Measurements from ENCODE around the gene NLRP6. TPM values are rescaled to one million over a fixed set of nuclear protein-coding genes. Genes with fewer than 3 reads are reported as not detected.

Gene NLRP6
- total RNA-seq, 1 experiment from 2014 or later, result not detected

DNA sequence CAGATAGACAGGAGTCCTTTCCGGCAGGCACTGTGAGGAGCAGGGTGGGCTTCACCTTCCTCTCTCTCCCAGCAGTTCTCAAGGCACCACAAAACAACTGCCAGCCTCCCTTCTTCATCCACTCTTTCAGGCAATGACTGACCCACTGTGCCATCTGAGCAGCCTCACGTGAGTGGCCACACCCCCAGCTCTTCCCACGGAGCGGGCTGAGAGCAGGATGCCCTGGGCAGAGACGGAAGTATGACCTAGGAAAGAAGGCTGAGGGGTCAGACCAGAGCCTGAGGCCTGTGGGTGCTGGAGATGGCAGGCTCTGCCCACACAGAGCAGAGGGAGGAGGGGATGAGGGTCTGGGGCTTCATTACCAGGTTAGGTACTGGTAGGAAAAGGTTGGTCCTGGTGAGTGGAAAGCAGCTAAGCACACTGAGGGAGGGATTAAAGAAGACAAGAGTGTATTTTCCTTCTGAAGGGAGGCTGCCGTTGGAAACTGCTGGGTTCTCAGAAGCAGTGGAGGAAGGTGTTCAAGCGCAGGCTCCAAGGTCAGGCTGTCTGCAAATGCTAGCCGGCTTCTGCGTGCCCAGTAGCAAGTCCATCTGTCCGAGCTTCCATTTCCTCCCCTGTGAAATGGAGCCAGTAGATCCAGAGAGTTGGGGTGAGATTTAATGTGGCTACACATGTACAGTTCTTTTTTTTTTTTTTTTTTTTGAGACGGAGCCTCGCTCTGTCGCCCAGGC, 4.6 kb downstream of the NLRP6 start:
- peak overlapping the region; percentile 25 to 61 (median 32); a peak in 4 of 7 replicates for H3K27ac Mint-ChIP-seq
- H3K4me3 Mint-ChIP-seq, result no peak overlapping the region; a peak in 1 of 5 replicates

More for the DNA sequence above, 4.6 kb downstream of the NLRP6 start:
- Histone ChIP-seq H3K79me1 (ENCODE audit: insufficient read depth, low read depth, low read length, poor library complexity, severe bottlenecking) (no peaks in the 10 kb centered on the region), H2BK5ac (ENCODE audit: insufficient read length, low read length) (no peak overlapping the region), H3T11ph (ENCODE audit: low read length) (no peak overlapping the region), H2BK12ac (ENCODE audit: insufficient read length, low read depth, low read length) (no peak overlapping the region), H3K56ac (ENCODE audit: insufficient read length, low read depth, low read length) (no peak overlapping the region), H3K4me2 (ENCODE audit: insufficient read depth, insufficient read length, low read length) (no peak overlapping the region), H3K4ac (ENCODE audit: low read depth, low read length) (no peak overlapping the region), H3K4me1 (ENCODE audit: insufficient read depth, low read length) (no peaks in the 10 kb centered on the region), H4K8ac (replicated peaks; ENCODE audit: insufficient read length, low read depth, low read length) (no peak overlapping the region), H4K20me1 (ENCODE audit: control insufficient read depth, insufficient read depth, insufficient read length) (no peaks in the 10 kb centered on the region), H4K91ac (ENCODE audit: insufficient read length, low read depth, low read length) (no peak overlapping the region), H4K5ac (ENCODE audit: insufficient read length, low read depth, low read length) (no peak overlapping the region), H3K23ac (ENCODE audit: insufficient read length, low read depth, low read length) (no peak overlapping the region), H3K9me3 (ENCODE audit: control insufficient read depth, low read depth, low read length) (no peaks in the 10 kb centered on the region), H3K18ac (ENCODE audit: insufficient read length, low read depth, low read length) (no peak overlapping the region), H2BK20ac (ENCODE audit: low read depth, low read length, poor library complexity, severe bottlenecking) (no peak overlapping the region), H3K27me3 (ENCODE audit: insufficient read depth, low read length) (peaks cover 2% of the 10 kb centered on the region; the same call in 1 of the 2 replicates), H3K27ac (ENCODE audit: insufficient read length, low read depth, low read length) (no peak overlapping the region), H2AFZ (ENCODE audit: low read length) (no peak overlapping the region), H3K23me2 (ENCODE audit: insufficient read length, low read depth, low read length, poor library complexity, severe bottlenecking) (no peaks in the 10 kb centered on the region), H2AK5ac (ENCODE audit: insufficient read length, low read length) (no peak overlapping the region), H2BK15ac (ENCODE audit: low read depth, low read length) (no peak overlapping the region), H2BK120ac (ENCODE audit: low read depth, low read length, poor library complexity, severe bottlenecking) (no peak overlapping the region), H3K14ac (ENCODE audit: insufficient read depth, low read length) (no peak overlapping the region), H3K9ac (ENCODE audit: extremely low read depth, insufficient read length, low read length) (no peak overlapping the region), H3K79me2 (ENCODE audit: insufficient read depth, low read length) (no peaks in the 10 kb centered on the region)
- H3K9me3 Mint-ChIP-seq, result peaks cover 0 to 2% of the 10 kb centered on the region in 2 experiments; a peak in 1 of 5 replicates
- no peaks in the 10 kb centered on the region; a peak in 2 of 7 replicates for H3K36me3 Mint-ChIP-seq (ENCODE audit: insufficient read depth in 1 of 3, low read depth in 3 of 3)
- no CpG with 5 or more reads among the region's 13 CpGs for WGBS (ENCODE audit: extremely low coverage, insufficient read length, low lambda C conversion rate)
- no peak for DNase-seq
- peaks cover 25 to 32% of the 10 kb centered on the region in 2 experiments for H3K4me1 Mint-ChIP-seq
- peaks cover 7% of the 10 kb centered on the region for H3K27me3 Mint-ChIP-seq (ENCODE audit: low read depth)
- TF ChIP-seq, protein P1, sequence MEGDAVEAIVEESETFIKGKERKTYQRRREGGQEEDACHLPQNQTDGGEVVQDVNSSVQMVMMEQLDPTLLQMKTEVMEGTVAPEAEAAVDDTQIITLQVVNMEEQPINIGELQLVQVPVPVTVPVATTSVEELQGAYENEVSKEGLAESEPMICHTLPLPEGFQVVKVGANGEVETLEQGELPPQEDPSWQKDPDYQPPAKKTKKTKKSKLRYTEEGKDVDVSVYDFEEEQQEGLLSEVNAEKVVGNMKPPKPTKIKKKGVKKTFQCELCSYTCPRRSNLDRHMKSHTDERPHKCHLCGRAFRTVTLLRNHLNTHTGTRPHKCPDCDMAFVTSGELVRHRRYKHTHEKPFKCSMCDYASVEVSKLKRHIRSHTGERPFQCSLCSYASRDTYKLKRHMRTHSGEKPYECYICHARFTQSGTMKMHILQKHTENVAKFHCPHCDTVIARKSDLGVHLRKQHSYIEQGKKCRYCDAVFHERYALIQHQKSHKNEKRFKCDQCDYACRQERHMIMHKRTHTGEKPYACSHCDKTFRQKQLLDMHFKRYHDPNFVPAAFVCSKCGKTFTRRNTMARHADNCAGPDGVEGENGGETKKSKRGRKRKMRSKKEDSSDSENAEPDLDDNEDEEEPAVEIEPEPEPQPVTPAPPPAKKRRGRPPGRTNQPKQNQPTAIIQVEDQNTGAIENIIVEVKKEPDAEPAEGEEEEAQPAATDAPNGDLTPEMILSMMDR (conservative IDR thresholded peaks at IDR 0.05), result no peak

Data from H9 (cell line).